ENCODE results near the gene COQ8A.

The COQ8A gene

DNA sequence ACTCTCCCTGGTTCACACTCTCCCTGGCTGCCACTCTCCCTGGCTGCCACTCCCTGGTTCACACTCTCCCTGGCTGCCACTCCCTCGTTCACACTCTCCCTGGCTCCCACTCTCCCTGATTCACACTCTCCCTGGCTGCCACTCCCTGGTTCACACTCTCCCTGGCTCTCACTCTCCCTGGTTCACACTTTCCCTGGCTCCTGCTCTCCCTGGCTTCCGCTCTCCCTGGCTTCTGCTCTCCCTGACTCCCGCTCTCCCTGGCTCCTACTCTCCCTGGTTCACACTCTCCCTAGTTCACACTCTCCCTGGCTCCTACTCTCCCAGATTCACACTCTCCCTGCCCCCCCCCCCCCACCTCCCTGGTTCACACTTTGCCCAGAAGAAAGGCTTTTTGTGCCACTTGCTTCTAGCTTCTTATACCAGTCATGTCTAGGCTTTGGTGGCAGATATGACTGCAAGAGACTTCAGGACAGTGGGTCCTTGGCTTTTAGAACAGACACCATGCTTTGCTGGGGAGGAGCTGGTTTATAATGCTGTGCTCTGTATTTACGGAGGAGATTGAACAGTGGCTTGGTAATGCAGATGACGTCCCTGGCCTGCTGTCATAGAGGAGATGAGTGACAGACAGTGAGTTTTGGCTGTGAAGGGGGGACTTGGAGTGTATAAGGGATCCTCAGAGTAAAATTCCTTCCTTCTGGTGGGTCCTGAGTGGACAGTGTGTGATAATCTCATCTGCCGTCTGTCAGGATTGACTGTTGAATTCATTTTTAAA lies 17.0 kb downstream of the COQ8A start:
- TF ChIP-seq RAD21 (IDR thresholded peaks at IDR 0.05; ENCODE audit: low read depth) (no peak), YY1 (IDR thresholded peaks at IDR 0.05; ENCODE audit: low read depth) (no peak), TAF1 (IDR thresholded peaks at IDR 0.05; ENCODE audit: low read depth) (no peak), USF1 (IDR thresholded peaks at IDR 0.05) (no peak), TEAD4 (IDR thresholded peaks at IDR 0.05) (no peak), FOXM1 (IDR thresholded peaks at IDR 0.05; ENCODE audit: borderline replicate concordance, low read depth) (no peak), EP300 (IDR thresholded peaks at IDR 0.05; ENCODE audit: borderline replicate concordance) (no peak), TCF12 (IDR thresholded peaks at IDR 0.05; ENCODE audit: low read depth) (no peak), CEBPB (IDR thresholded peaks at IDR 0.05) (no peak), EGR1 (IDR thresholded peaks at IDR 0.05) (no peak), CREB1 (IDR thresholded peaks at IDR 0.05; ENCODE audit: low read depth) (no peak)
- TF ChIP-seq, protein P1, sequence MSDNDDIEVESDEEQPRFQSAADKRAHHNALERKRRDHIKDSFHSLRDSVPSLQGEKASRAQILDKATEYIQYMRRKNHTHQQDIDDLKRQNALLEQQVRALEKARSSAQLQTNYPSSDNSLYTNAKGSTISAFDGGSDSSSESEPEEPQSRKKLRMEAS (IDR thresholded peaks at IDR 0.05): no peak

- TF ChIP-seq TEAD4 (IDR thresholded peaks at IDR 0.05) (no peak), FOXM1 (IDR thresholded peaks at IDR 0.05; ENCODE audit: borderline replicate concordance, low read depth) (no peak), ZBTB7A (IDR thresholded peaks at IDR 0.05; ENCODE audit: low read depth) (no peak), TAF1 (IDR thresholded peaks at IDR 0.05; ENCODE audit: low read depth) (no peak), NFIC (IDR thresholded peaks at IDR 0.05) (no peak), CEBPB (IDR thresholded peaks at IDR 0.05) (no peak), RAD21 (IDR thresholded peaks at IDR 0.05; ENCODE audit: low read depth) (no peak), USF1 (IDR thresholded peaks at IDR 0.05) (no peak), TCF12 (IDR thresholded peaks at IDR 0.05; ENCODE audit: low read depth) (no peak), EGR1 (IDR thresholded peaks at IDR 0.05) (no peak), YY1 (IDR thresholded peaks at IDR 0.05; ENCODE audit: low read depth) (no peak), REST (IDR thresholded peaks at IDR 0.05; ENCODE audit: low read depth) (no peak), EP300 (IDR thresholded peaks at IDR 0.05; ENCODE audit: borderline replicate concordance) (no peak), CREB1 (IDR thresholded peaks at IDR 0.05; ENCODE audit: low read depth) (no peak)
- TF ChIP-seq, protein P1 (IDR thresholded peaks at IDR 0.05): no peak
Measured at GRCh38 chr1:226957714-226958113, 17.6 kb downstream of the COQ8A start.

GRCh38 chr1:226958300-226958699 lies 18.2 kb downstream of the COQ8A start:
- TF ChIP-seq EP300 (IDR thresholded peaks at IDR 0.05; ENCODE audit: borderline replicate concordance) (no peak), TAF1 (IDR thresholded peaks at IDR 0.05; ENCODE audit: low read depth) (no peak), ZBTB7A (IDR thresholded peaks at IDR 0.05; ENCODE audit: low read depth) (no peak), CEBPB (IDR thresholded peaks at IDR 0.05) (no peak), TCF12 (IDR thresholded peaks at IDR 0.05; ENCODE audit: low read depth) (no peak), RAD21 (IDR thresholded peaks at IDR 0.05; ENCODE audit: low read depth) (no peak), TEAD4 (IDR thresholded peaks at IDR 0.05) (no peak), FOXM1 (IDR thresholded peaks at IDR 0.05; ENCODE audit: borderline replicate concordance, low read depth) (no peak)
- TF ChIP-seq, protein P1 (IDR thresholded peaks at IDR 0.05): no peak

- TF ChIP-seq FOXM1 (IDR thresholded peaks at IDR 0.05; ENCODE audit: borderline replicate concordance, low read depth): no peak
- no peak for TF ChIP-seq EP300 (IDR thresholded peaks at IDR 0.05; ENCODE audit: borderline replicate concordance)
- TF ChIP-seq USF1 (IDR thresholded peaks at IDR 0.05): no peak
- TF ChIP-seq RAD21 (IDR thresholded peaks at IDR 0.05; ENCODE audit: low read depth): no peak
- TF ChIP-seq NFIC (IDR thresholded peaks at IDR 0.05): no peak
- no peak for TF ChIP-seq REST (IDR thresholded peaks at IDR 0.05; ENCODE audit: low read depth)
- no peak for TF ChIP-seq EGR1 (IDR thresholded peaks at IDR 0.05)
- TF ChIP-seq YY1 (IDR thresholded peaks at IDR 0.05; ENCODE audit: low read depth): no peak
- TF ChIP-seq CEBPB (IDR thresholded peaks at IDR 0.05): no peak
- no peak for TF ChIP-seq TAF1 (IDR thresholded peaks at IDR 0.05; ENCODE audit: low read depth)
- TF ChIP-seq CREB1 (IDR thresholded peaks at IDR 0.05; ENCODE audit: low read depth): no peak
- no peak for TF ChIP-seq TCF12 (IDR thresholded peaks at IDR 0.05; ENCODE audit: low read depth)
Measured at GRCh38 chr1:226960256-226960655, 20.2 kb downstream of the COQ8A start.

Measured in Ishikawa (cell line).